Upper lobe of left lung (tissue), 6 donors: ENCODE data around the gene RSBN1L. TPM values are rescaled to one million over a fixed set of nuclear protein-coding genes. Genes with fewer than 3 reads are reported as not detected.

ENCODE experiments used
- ATAC-seq, 2 donors: fragments of 200-7000 bp; cut with Tn5 transposase; one replicate each; pipeline ENCODE4 v1.9.1; 2022; ENCODE audit warnings: mild to moderate bottlenecking in 2 of 2, moderate library complexity in 2 of 2; ENCODE audit not compliant: low FRiP score in 2 of 2
- DNase-seq, 2 donors: peaks; one replicate each; pipeline ENCODE4 v3.0.0-alpha.2; 2019 to 2020
- H3K27ac ChIP-seq, 4 donors: fragments of 200-600 bp; sonication (generic); one replicate each; pipeline ENCODE4 v1.5.1; 2016 to 2019
- H3K27me3 ChIP-seq, 4 donors: fragments of 200-600 bp; sonication (generic); one replicate each; pipeline ENCODE4 v1.5.1; 2017 to 2019
- H3K36me3 ChIP-seq, 4 donors: fragments of 200-600 bp; sonication (generic); one replicate each; pipeline ENCODE4 v1.5.1; 2016 to 2019
- H3K4me1 ChIP-seq, 4 donors: fragments of 200-600 bp; sonication (generic); one replicate each; pipeline ENCODE4 v1.5.1; 2018 to 2019
- H3K4me3 ChIP-seq, 4 donors: fragments of 200-600 bp; sonication (generic); one replicate each; pipeline ENCODE4 v1.5.1; 2017 to 2019; ENCODE audit warnings: mild to moderate bottlenecking in 2 of 4, moderate library complexity in 1 of 4
- H3K9me3 ChIP-seq, 4 donors: fragments of 200-600 bp; sonication (generic); one replicate each; pipeline ENCODE4 v1.5.1; 2018 to 2019
- CTCF ChIP-seq, 6 experiments: fragments of 450-650 bp in 4 of 6; fragments of 200-600 bp in 2 of 6; sonication (generic) in 2 of 6; IDR thresholded peaks; one replicate each; pipeline ENCODE4 v1.5.1; 2016 to 2019; ENCODE audit warnings: antibody characterized with exemption in 6 of 6
- EP300 ChIP-seq, 4 donors: sonication (generic); formaldehyde crosslinking; IDR thresholded peaks; one replicate each; pipeline ENCODE4 v1.5.1; 2017; ENCODE audit warnings: antibody characterized with exemption in 4 of 4, control low read depth in 2 of 4
- POLR2A ChIP-seq, 4 donors: fragments of 450-650 bp; IDR thresholded peaks; one replicate each; pipeline ENCODE4 v1.5.1; 2016 to 2017; ENCODE audit warnings: antibody characterized with exemption in 4 of 4, mild to moderate bottlenecking in 2 of 4
- POLR2AphosphoS5 ChIP-seq, 2 donors: sonication (generic); formaldehyde crosslinking; IDR thresholded peaks; one replicate each; pipeline ENCODE4 v1.5.1; 2017; ENCODE audit warnings: antibody characterized with exemption in 2 of 2
- WGBS, 2 donors: methylation state at CpG; one replicate each; pipeline ENCODE4 v1.1.5; 2017 to 2018; 5-methylcytosine and 5-hydroxymethylcytosine counted together
- total RNA-seq, 6 donors: library from RNA; depleted of rRNA in 4 of 6; stranded (reverse); fragments of >200 nt in 4 of 6; gene quantifications; one replicate each; pipeline versions ENCODE4 v1.1.0 to v1.2.1, GENCODE V29; 2016 to 2021
- donor health status: DM: no; HTN: no; CAD: no; lungs with moderate emphysema.
- donor health status: DM: no; HTN: yes; CAD: no; lungs with severe emphysema.

The RSBN1L gene
- total RNA-seq, 6 donors from 2014 or later: 15.1 to 43.7 (median 20.5) TPM

GRCh38 chr7:77736991-77737390 is 40.7 kb downstream of the RSBN1L start:
- no peaks in the 10 kb centered on the region for H3K9me3 ChIP-seq
- WGBS, 2 donors: 95 to 98% methylated on average over 5 of the region's 5 CpGs
- TF ChIP-seq EP300 (IDR thresholded peaks at IDR 0.05): no peak
- no peak for TF ChIP-seq POLR2AphosphoS5 (IDR thresholded peaks at IDR 0.05)
- TF ChIP-seq CTCF (IDR thresholded peaks at IDR 0.05): no peak
- no peak for TF ChIP-seq POLR2A (IDR thresholded peaks at IDR 0.05)
- H3K4me1 ChIP-seq: peaks cover 5 to 26% (median 12%) of the 10 kb centered on the region in 4 donors
- no peak for DNase-seq
- no peak for ATAC-seq
- peaks cover 0 to 18% (median 0%) of the 10 kb centered on the region in 4 donors for H3K36me3 ChIP-seq
- no peak overlapping the region for H3K4me3 ChIP-seq
- no peaks in the 10 kb centered on the region for H3K27me3 ChIP-seq
- H3K27ac ChIP-seq: no peak overlapping the region

- no peaks in the 10 kb centered on the region for H3K27me3 ChIP-seq
- no peaks in the 10 kb centered on the region for H3K9me3 ChIP-seq
- no peak overlapping the region for H3K4me3 ChIP-seq
- DNase-seq (no peak), ATAC-seq (no peak)
- peaks cover 5 to 17% (median 11%) of the 10 kb centered on the region in 4 donors for H3K4me1 ChIP-seq
- no peak for TF ChIP-seq POLR2AphosphoS5 (IDR thresholded peaks at IDR 0.05)
- no peak for TF ChIP-seq POLR2A (IDR thresholded peaks at IDR 0.05)
- TF ChIP-seq CTCF (IDR thresholded peaks at IDR 0.05): no peak
- no peak for TF ChIP-seq EP300 (IDR thresholded peaks at IDR 0.05)
- peaks cover 0 to 18% (median 0%) of the 10 kb centered on the region in 4 donors for H3K36me3 ChIP-seq
- WGBS, 2 donors: 73 to 95% methylated on average over 1 of the region's 1 CpG
- H3K27ac ChIP-seq: no peak overlapping the region
These were observed 42.1 kb downstream of the RSBN1L start for GRCh38 chr7:77738382-77738781.

GRCh38 chr7:77738871-77739270 is 42.6 kb downstream of the RSBN1L start:
- 65 to 81% methylated on average over 3 of the region's 3 CpGs for WGBS, 2 donors

GRCh38 chr7:77740257-77740656 is 44.0 kb downstream of the RSBN1L start:
- no peak for ATAC-seq
- Histone ChIP-seq H3K4me1 (peaks cover 0 to 4% (median 0%) of the 10 kb centered on the region in 4 donors), H3K4me3 (no peak overlapping the region), H3K36me3 (peaks cover 0 to 26% (median 2%) of the 10 kb centered on the region in 4 donors), H3K9me3 (no peaks in the 10 kb centered on the region), H3K27me3 (no peaks in the 10 kb centered on the region), H3K27ac (no peak overlapping the region)
- TF ChIP-seq CTCF (IDR thresholded peaks at IDR 0.05) (no peak), EP300 (IDR thresholded peaks at IDR 0.05) (no peak), POLR2AphosphoS5 (IDR thresholded peaks at IDR 0.05) (no peak), POLR2A (IDR thresholded peaks at IDR 0.05) (no peak)
- 79 to 85% methylated on average over 1 of the region's 1 CpG for WGBS, 2 donors
- DNase-seq: no peak

More at GRCh38 chr7:77738871-77739270, 42.6 kb downstream of the RSBN1L start:
- DNase-seq (no peak), ATAC-seq (no peak)
- H3K9me3 ChIP-seq: no peaks in the 10 kb centered on the region
- H3K27ac ChIP-seq: no peak overlapping the region
- peaks cover 0 to 22% (median under 1%) of the 10 kb centered on the region in 4 donors for H3K36me3 ChIP-seq
- H3K4me1 ChIP-seq: peaks cover 5 to 15% (median 9%) of the 10 kb centered on the region in 4 donors
- no peak for TF ChIP-seq POLR2AphosphoS5 (IDR thresholded peaks at IDR 0.05)
- TF ChIP-seq CTCF (IDR thresholded peaks at IDR 0.05): no peak
- TF ChIP-seq POLR2A (IDR thresholded peaks at IDR 0.05): no peak
- TF ChIP-seq EP300 (IDR thresholded peaks at IDR 0.05): no peak
- no peak overlapping the region for H3K4me3 ChIP-seq
- H3K27me3 ChIP-seq: no peaks in the 10 kb centered on the region

GRCh38 chr7:77743518-77743917 is 47.3 kb downstream of the RSBN1L start:
- H3K27me3 ChIP-seq: no peaks in the 10 kb centered on the region
- peaks cover 0 to 15% (median 7%) of the 10 kb centered on the region in 4 donors for H3K4me1 ChIP-seq
- TF ChIP-seq CTCF (IDR thresholded peaks at IDR 0.05) (no peak), POLR2A (IDR thresholded peaks at IDR 0.05) (no peak)
- 88 to 100% methylated on average over 1 of the region's 1 CpG for WGBS, 2 donors
- DNase-seq: no peak
- H3K27ac ChIP-seq: no peak overlapping the region
- ATAC-seq: no peak
- H3K4me3 ChIP-seq: no peak overlapping the region
- H3K9me3 ChIP-seq: no peaks in the 10 kb centered on the region
- peaks cover 0 to 15% (median 2%) of the 10 kb centered on the region in 4 donors for H3K36me3 ChIP-seq
